OCI-LY3 (cell line): ENCODE data around the gene ZNF33A.

Source experiments
- H2AFZ ChIP-seq: fragments of 200-600, 300-600 bp; shearing (Covaris generic); 2 replicates; pipeline ENCODE4 v1.6.0; 2014; ENCODE audit warnings: antibody characterized with exemption, low read depth, low read length
- H3K27ac ChIP-seq: fragments of 200-600, 300-600 bp; sonication (generic); 2 replicates; pipeline ENCODE4 v1.5.1; 2014; ENCODE audit warnings: mild to moderate bottlenecking, low read length, moderate library complexity, mixed read lengths
- H3K27me3 ChIP-seq: fragments of 200-600, 300-600 bp; sonication (generic); 2 replicates; pipeline ENCODE4 v1.6.1; 2014; ENCODE audit warnings: low read depth, low read length, mixed read lengths
- H3K36me3 ChIP-seq: fragments of 200-600, 300-600 bp; sonication (generic); replicated peaks from 2 replicates; pipeline ENCODE3; 2014; ENCODE audit warnings: low read depth, low read length, mixed read lengths
- H3K4me1 ChIP-seq: fragments of 300-600, 200-600 bp; sonication (generic); 2 replicates; pipeline ENCODE4 v1.6.1; 2014; ENCODE audit warnings: low read length, mixed read lengths
- H3K4me2 ChIP-seq: fragments of 200-600, 300-600 bp; sonication (generic); 2 replicates; pipeline ENCODE4 v1.6.1; 2014; ENCODE audit warnings: low read length, mixed read lengths
- H3K4me3 ChIP-seq: fragments of 300-600, 200-600 bp; sonication (generic); 2 replicates; pipeline ENCODE4 v1.5.1; 2014; ENCODE audit warnings: antibody characterized with exemption, mild to moderate bottlenecking, low read length, moderate library complexity
- H3K79me2 ChIP-seq: fragments of 300-600, 200-600 bp; shearing (Covaris generic); 2 replicates; pipeline ENCODE4 v1.6.1; 2014; ENCODE audit warnings: mild to moderate bottlenecking, low read length, mixed read lengths
- H3K9ac ChIP-seq: fragments of 300-600, 200-600 bp; shearing (Covaris generic); 2 replicates; pipeline ENCODE4 v1.6.0; 2014; ENCODE audit warnings: mild to moderate bottlenecking, low read length, moderate library complexity
- H3K9me3 ChIP-seq: fragments of 200-600, 300-600 bp; shearing (Covaris generic); 2 replicates; pipeline ENCODE4 v1.6.1; 2014; ENCODE audit warnings: low read length, mixed read lengths; ENCODE audit not compliant: insufficient read depth
- H4K20me1 ChIP-seq: fragments of 200-600, 300-600 bp; sonication (generic); 2 replicates; pipeline ENCODE4 v1.6.1; 2016; ENCODE audit warnings: low read length, mixed read lengths; ENCODE audit not compliant: insufficient read depth
- CTCF ChIP-seq: fragments of 200-600, 300-600 bp; sonication (generic); IDR thresholded peaks from 2 replicates; pipeline ENCODE4 v1.5.1; 2014; ENCODE audit warnings: antibody characterized with exemption, low read length, low read depth
- EZH2phosphoT487 ChIP-seq: fragments of 200-600 bp; shearing (Covaris generic); IDR thresholded peaks from 2 replicates; pipeline ENCODE4 v1.6.1; 2018; ENCODE audit warnings: antibody characterized with exemption, mixed run types, low read depth

ZNF33A gene

GRCh38 chr10:38094158-38094926 lies 83.9 kb downstream of the ZNF33A start, which contains the start of gene ZNF37A:
Gene ZNF37A (plus strand): TSS chr10:38094337. CDS start chr10:38096618, 2,281 bp downstream.
- Histone ChIP-seq H3K4me1 (peaks cover 7% of the 10 kb centered on the region; the same call in 1 of the 2 replicates), H2AFZ (peak within 1 kb of the TSS; percentile 95), H3K9me3 (no peaks in the 10 kb centered on the region), H3K9ac (peak within 1 kb of the TSS; percentile 88), H3K79me2 (peaks cover 14% of the 10 kb centered on the region), H4K20me1 (no peaks in the 10 kb centered on the region), H3K4me3 (peak within 1 kb of the TSS; percentile 91), H3K36me3 (peaks cover 17% of the 10 kb centered on the region), H3K4me2 (peak within 1 kb of the TSS; percentile 97), H3K27me3 (no peaks in the 10 kb centered on the region), H3K27ac (peak within 1 kb of the TSS; percentile 47)
- TF ChIP-seq EZH2phosphoT487, result no peak
- TF ChIP-seq CTCF, result no peak

- H3K9me3 ChIP-seq, result no peaks in the 10 kb centered on the region
- no peaks in the 10 kb centered on the region for H3K27me3 ChIP-seq
- H4K20me1 ChIP-seq, result no peaks in the 10 kb centered on the region
- H3K9ac ChIP-seq, result peak overlapping the region; percentile 88
- TF ChIP-seq CTCF (no peak), EZH2phosphoT487 (no peak)
- peak overlapping the region; percentile 91 for H3K4me3 ChIP-seq
- peaks cover 17% of the 10 kb centered on the region for H3K36me3 ChIP-seq
- peak overlapping the region; percentile 47; the same call in 1 of the 2 replicates for H3K27ac ChIP-seq
- peaks cover 14% of the 10 kb centered on the region for H3K79me2 ChIP-seq
- H3K4me2 ChIP-seq, result peak overlapping the region; percentile 97
- peaks cover 7% of the 10 kb centered on the region; the same call in 1 of the 2 replicates for H3K4me1 ChIP-seq
- peak overlapping the region; percentile 87; the same call in 1 of the 2 replicates for H2AFZ ChIP-seq
Observed at GRCh38 chr10:38094927-38095574, 84.6 kb downstream of the ZNF33A start.

- Histone ChIP-seq H3K27ac (no peak overlapping the region), H4K20me1 (no peaks in the 10 kb centered on the region), H3K4me2 (no peak overlapping the region), H3K9ac (no peak overlapping the region), H3K4me1 (no peaks in the 10 kb centered on the region), H3K9me3 (no peaks in the 10 kb centered on the region), H3K79me2 (no peaks in the 10 kb centered on the region), H3K4me3 (no peak overlapping the region), H3K27me3 (no peaks in the 10 kb centered on the region), H3K36me3 (peaks cover 34% of the 10 kb centered on the region), H2AFZ (no peak overlapping the region)
- TF ChIP-seq EZH2phosphoT487, result no peak
- TF ChIP-seq CTCF, result no peak
Observed at GRCh38 chr10:38102880-38103279, 92.4 kb downstream of the ZNF33A start.

DNA sequence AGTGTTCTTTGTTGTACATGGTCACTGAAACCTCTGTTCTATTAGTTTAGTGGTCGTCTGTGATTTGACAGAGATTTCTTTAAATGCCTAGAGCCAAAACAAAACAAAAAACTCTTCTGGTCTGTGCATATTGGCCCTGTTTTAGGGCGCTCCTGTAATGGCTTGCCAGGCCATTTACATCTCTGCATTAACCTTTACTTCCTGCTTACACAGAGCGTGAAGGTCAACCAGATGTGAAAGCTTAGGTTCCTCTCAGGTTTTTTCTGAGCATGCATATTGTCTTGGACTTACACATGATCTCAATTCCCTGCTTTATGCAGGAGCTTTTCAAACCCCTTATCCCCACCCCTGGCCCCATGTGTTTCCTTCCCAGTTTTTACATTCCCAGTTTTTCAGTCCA lies 93.3 kb downstream of the ZNF33A start:
- H3K4me3 ChIP-seq, result no peak overlapping the region
- peaks cover 34% of the 10 kb centered on the region for H3K36me3 ChIP-seq
- H2AFZ ChIP-seq, result no peak overlapping the region
- H3K27ac ChIP-seq, result no peak overlapping the region
- no peaks in the 10 kb centered on the region for H3K4me1 ChIP-seq
- no peaks in the 10 kb centered on the region for H3K27me3 ChIP-seq
- H3K9me3 ChIP-seq, result no peaks in the 10 kb centered on the region
- H4K20me1 ChIP-seq, result no peaks in the 10 kb centered on the region
- no peak overlapping the region for H3K4me2 ChIP-seq
- H3K9ac ChIP-seq, result no peak overlapping the region
- TF ChIP-seq CTCF (no peak), EZH2phosphoT487 (no peak)
- no peaks in the 10 kb centered on the region for H3K79me2 ChIP-seq
